Measurements from ENCODE around the gene PTPRT. TPM values are rescaled to one million over a fixed set of nuclear protein-coding genes. Genes with fewer than 3 reads are reported as not detected.

PTPRT gene
- total RNA-seq, 1 experiment from 2014 or later = not detected

DNA sequence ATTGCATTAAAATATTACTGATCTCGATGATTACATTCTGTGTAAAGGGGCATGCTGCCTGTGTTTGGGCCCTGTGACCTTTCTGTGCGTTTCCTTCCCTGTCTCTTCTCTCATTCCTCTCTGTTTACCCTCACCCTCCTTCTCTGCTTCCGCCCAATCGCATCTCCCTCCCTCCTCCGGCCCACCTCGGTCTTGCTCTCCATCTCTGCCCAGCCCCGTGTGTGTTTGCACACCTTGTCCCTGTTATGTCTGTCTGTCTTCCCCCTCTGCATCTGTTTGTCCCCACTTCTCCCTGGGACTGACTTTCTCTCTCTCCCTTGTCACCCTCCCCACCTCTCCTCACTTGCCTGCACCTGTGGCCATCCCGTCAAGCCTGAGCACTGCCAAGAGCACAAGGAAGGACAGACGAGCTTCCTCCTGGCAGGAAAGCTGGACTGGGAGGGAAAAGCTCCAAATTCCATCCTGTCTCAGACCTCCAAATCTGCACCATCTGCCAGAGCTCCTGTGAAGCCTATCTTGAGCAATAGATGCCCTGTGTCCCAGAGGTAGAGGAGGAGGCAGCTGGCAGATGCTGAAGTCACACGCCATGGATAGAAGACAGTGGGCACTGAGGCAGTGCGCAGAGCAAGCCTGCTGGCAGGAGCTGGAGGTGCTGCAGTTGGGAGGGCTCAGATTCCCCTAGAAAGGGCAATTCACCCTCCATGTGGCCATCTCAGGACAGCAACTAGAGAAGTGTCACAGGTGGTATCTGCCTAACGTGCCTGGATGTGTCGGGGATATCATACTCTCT, 172.3 kb downstream of the PTPRT start:
- Histone ChIP-seq H3K27ac (ENCODE audit: low read length) (no peak overlapping the region), H3K36me3 (ENCODE audit: control insufficient read depth, insufficient read depth, low read length) (no peaks in the 10 kb centered on the region; the same call in 1 of the 2 replicates), H3K9me3 (ENCODE audit: control insufficient read depth, insufficient read depth, low read depth, low read length) (no peaks in the 10 kb centered on the region), H3K4me1 (ENCODE audit: control insufficient read depth, insufficient read depth, low read length) (no peaks in the 10 kb centered on the region), H3K27me3 (ENCODE audit: control insufficient read depth, insufficient read depth, low read length) (0 out of 2 replicates have a peak, but pooled peaks cover 2% of the 10 kb centered on the region), H3K4me3 (ENCODE audit: low read depth in 2 of 2, low read length in 2 of 2) (no peak overlapping the region)
- no peak for ATAC-seq
- CTCF ChIA-PET = no interaction called here
- in situ Hi-C loops (cut with HindIII; ENCODE audit: low pct_unique_long_range_greater_than_20kb, low sequenced_read_pairs) (no loop called here), intact Hi-C loops (cut with micrococcal nuclease; ENCODE audit: unreplicated experiment) (no loop called here)
- no peak for TF ChIP-seq TCF7L2 (IDR thresholded peaks at IDR 0.05; ENCODE audit: low read depth, low read length)
- no peak for TF ChIP-seq POLR2AphosphoS5 (IDR thresholded peaks at IDR 0.05; ENCODE audit: low read depth, low read length)
- no peak for TF ChIP-seq SIN3A (IDR thresholded peaks at IDR 0.05; ENCODE audit: borderline replicate concordance, insufficient read depth, low read depth, low read length)
- TF ChIP-seq, protein P1, sequence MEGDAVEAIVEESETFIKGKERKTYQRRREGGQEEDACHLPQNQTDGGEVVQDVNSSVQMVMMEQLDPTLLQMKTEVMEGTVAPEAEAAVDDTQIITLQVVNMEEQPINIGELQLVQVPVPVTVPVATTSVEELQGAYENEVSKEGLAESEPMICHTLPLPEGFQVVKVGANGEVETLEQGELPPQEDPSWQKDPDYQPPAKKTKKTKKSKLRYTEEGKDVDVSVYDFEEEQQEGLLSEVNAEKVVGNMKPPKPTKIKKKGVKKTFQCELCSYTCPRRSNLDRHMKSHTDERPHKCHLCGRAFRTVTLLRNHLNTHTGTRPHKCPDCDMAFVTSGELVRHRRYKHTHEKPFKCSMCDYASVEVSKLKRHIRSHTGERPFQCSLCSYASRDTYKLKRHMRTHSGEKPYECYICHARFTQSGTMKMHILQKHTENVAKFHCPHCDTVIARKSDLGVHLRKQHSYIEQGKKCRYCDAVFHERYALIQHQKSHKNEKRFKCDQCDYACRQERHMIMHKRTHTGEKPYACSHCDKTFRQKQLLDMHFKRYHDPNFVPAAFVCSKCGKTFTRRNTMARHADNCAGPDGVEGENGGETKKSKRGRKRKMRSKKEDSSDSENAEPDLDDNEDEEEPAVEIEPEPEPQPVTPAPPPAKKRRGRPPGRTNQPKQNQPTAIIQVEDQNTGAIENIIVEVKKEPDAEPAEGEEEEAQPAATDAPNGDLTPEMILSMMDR (IDR thresholded peaks at IDR 0.05) = no peak
- TF ChIP-seq, protein P2, sequence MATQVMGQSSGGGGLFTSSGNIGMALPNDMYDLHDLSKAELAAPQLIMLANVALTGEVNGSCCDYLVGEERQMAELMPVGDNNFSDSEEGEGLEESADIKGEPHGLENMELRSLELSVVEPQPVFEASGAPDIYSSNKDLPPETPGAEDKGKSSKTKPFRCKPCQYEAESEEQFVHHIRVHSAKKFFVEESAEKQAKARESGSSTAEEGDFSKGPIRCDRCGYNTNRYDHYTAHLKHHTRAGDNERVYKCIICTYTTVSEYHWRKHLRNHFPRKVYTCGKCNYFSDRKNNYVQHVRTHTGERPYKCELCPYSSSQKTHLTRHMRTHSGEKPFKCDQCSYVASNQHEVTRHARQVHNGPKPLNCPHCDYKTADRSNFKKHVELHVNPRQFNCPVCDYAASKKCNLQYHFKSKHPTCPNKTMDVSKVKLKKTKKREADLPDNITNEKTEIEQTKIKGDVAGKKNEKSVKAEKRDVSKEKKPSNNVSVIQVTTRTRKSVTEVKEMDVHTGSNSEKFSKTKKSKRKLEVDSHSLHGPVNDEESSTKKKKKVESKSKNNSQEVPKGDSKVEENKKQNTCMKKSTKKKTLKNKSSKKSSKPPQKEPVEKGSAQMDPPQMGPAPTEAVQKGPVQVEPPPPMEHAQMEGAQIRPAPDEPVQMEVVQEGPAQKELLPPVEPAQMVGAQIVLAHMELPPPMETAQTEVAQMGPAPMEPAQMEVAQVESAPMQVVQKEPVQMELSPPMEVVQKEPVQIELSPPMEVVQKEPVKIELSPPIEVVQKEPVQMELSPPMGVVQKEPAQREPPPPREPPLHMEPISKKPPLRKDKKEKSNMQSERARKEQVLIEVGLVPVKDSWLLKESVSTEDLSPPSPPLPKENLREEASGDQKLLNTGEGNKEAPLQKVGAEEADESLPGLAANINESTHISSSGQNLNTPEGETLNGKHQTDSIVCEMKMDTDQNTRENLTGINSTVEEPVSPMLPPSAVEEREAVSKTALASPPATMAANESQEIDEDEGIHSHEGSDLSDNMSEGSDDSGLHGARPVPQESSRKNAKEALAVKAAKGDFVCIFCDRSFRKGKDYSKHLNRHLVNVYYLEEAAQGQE (IDR thresholded peaks at IDR 0.05; ENCODE audit: insufficient read depth in 1 of 2, low read depth in 2 of 2, low read length in 1 of 2) = no peak
- POLR2A ChIA-PET = no interaction called here
- no peak for DNase-seq (ENCODE audit: low read depth, low spot score)
- no TSS peak for BruUV-seq (replicated peaks)

DNA sequence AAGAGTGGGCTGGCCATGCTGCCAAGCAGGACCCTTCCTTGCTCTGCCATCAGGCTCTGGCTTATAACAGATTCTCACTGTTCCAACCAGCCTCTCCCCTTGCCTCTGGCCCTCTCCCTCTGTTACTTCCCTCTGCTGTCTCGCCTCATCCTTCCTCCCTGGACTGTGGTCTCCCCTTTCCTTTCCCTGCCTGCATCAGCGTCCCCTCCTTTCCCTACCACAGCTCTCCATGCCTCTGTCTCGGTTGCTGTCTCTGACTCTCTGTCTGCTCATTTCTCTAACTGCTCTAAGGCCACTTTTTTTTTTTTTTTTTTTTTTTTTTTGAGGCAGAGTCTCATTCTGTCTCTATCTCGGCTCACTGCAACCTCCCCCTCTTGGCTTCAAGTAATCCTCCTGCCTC, 173.4 kb downstream of the PTPRT start:
- Histone ChIP-seq H3K9me3 (ENCODE audit: control insufficient read depth, insufficient read depth, low read depth, low read length) (no peaks in the 10 kb centered on the region), H3K4me1 (ENCODE audit: control insufficient read depth, insufficient read depth, low read length) (no peaks in the 10 kb centered on the region), H3K36me3 (ENCODE audit: control insufficient read depth, insufficient read depth, low read length) (no peaks in the 10 kb centered on the region; the same call in 1 of the 2 replicates), H3K27me3 (ENCODE audit: control insufficient read depth, insufficient read depth, low read length) (0 out of 2 replicates have a peak, but pooled peaks cover 2% of the 10 kb centered on the region), H3K4me3 (ENCODE audit: low read depth in 2 of 2, low read length in 2 of 2) (no peak overlapping the region), H3K27ac (ENCODE audit: low read length) (no peak overlapping the region)
- ChIA-PET POLR2A (no interaction called here), CTCF (no interaction called here)
- in situ Hi-C loops (cut with HindIII; ENCODE audit: low pct_unique_long_range_greater_than_20kb, low sequenced_read_pairs) (no loop called here), intact Hi-C loops (cut with micrococcal nuclease; ENCODE audit: unreplicated experiment) (no loop called here)
- no peak for TF ChIP-seq TCF7L2 (IDR thresholded peaks at IDR 0.05; ENCODE audit: low read depth, low read length)
- TF ChIP-seq, protein P2 (IDR thresholded peaks at IDR 0.05; ENCODE audit: insufficient read depth in 1 of 2, low read depth in 2 of 2, low read length in 1 of 2) = no peak
- TF ChIP-seq, protein P1 (IDR thresholded peaks at IDR 0.05) = no peak
- no peak for TF ChIP-seq SIN3A (IDR thresholded peaks at IDR 0.05; ENCODE audit: borderline replicate concordance, insufficient read depth, low read depth, low read length)
- TF ChIP-seq POLR2AphosphoS5 (IDR thresholded peaks at IDR 0.05; ENCODE audit: low read depth, low read length) = no peak
- BruUV-seq (replicated peaks) = no TSS peak
- DNase-seq (ENCODE audit: low read depth, low spot score) (no peak), ATAC-seq (no peak)

Data from Panc1 (cell line).